GM21526 (cell line): ENCODE data around the gene SSX4.
"Not testable (repeated sequence)": the region's sequence is repeated elsewhere in the genome, so short reads cannot be mapped to it uniquely, and the experiment has no call there.

Experiments used
- ATAC-seq: cut with Tn5 transposase; IDR thresholded peaks from one replicate; pipeline ENCODE4 v1.9.1; 2021; ENCODE audit warnings: moderate library complexity; ENCODE audit not compliant: unreplicated experiment, low FRiP score

SSX4 gene, protein sequence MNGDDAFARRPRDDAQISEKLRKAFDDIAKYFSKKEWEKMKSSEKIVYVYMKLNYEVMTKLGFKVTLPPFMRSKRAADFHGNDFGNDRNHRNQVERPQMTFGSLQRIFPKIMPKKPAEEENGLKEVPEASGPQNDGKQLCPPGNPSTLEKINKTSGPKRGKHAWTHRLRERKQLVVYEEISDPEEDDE

DNA sequence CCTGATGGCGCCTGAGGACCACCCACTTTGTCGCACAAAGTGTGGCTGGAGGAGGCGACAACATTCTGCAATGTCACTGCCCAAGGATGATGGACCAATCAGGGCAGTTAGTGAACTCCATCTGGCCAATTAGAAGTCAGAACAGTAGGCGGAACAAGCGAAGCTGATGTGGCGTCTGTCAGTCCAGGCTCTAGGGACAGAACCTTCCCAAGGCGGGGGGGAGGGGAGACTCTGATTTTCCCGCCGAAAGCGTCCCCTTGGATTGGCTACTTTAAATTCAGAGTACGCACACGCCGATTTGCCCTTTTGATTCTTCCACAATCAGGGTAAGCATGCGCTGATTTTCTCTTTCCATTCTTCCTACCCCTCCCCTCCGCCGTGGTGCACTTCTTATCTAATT lies at the start of gene SSX4:
TSS of gene SSX4 (plus strand) at position 301 of the 400 bp plus-strand sequence. CDS start 515 bp downstream, outside the sequence.
- ATAC-seq: not testable (repeated sequence)

DNA sequence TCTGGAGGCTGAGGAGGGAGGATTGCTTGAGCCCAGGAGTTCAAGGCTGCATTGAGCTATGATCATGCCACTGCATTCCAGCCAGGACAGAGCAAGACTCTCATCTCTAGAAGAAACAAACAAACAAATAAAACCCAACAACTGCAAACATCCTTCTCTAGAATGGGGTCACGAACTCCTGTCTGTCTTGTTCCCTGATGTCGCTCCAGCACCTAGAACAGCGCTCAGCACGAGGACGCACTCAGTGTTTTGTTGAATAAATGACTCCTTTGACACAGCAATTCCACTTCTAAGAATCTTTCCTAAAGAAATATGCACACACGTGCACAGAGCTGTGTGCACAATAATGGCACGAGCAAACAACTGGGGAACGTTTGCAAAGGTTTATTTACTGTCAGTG lies 37.3 kb upstream of the SSX4 start:
- not testable (repeated sequence) for ATAC-seq

DNA sequence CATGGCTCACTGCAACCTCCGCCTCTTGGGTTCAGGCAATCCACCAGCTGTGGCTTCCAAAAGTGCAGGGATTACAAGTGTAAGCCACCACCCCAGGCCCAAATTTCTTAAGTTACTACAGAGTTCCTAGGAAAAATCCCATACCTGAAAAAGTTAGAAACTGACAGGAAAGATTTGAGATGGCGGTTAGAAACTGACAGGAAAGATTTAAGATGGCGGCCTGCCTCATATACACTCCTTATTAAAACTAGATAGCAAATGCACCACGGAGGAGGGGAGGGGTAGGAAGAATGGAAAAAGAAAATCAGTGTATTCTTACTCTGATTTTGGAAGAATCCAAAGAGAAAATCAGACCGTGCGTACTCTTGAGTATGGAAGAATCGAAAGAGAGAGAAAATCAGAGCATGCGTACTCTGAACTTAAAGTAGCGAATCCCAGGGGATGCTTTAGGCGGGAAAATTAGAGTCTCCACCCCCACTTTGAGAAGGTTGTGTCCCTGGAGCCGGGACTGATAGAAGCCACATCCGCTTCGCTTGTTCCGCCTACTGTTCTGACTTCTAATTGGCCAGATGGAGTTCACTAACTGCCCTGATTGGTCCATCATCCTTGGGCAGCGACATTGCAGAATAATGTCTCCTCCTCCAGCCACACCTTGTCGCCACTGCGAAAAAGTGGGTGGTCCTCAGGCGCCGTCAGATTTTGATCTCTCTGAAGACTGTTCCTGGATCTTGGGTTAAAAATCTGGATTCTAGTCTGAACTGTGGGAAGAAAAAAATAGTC lies 26.8 kb upstream of the SSX4 start, which contains the start of gene SSX3:
TSS of gene SSX3 (minus strand) at position 389 of the 780 bp plus-strand sequence. CDS start 1,454 bp downstream, outside the sequence.
- not testable (repeated sequence) for ATAC-seq

DNA sequence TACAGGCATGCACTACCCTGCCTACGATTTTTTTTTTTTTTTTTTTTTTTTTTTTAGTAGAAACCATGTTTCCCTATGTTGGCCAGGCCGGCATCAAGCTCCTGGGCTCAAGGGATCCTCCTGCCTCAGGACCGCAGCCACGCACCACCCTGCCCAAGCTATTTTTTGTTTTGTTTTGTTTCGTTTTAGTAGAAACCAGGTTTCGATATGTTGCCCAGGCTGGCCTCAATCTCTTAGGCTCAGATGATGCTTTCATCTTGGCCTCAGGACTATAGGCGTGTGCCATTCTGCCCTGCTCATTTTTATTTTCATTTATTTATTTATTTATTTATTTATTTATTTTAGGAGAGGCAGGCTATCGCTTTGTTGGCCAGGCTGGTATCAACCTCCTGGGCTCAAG lies 25.7 kb upstream of the SSX4 start:
- ATAC-seq: no peak

DNA sequence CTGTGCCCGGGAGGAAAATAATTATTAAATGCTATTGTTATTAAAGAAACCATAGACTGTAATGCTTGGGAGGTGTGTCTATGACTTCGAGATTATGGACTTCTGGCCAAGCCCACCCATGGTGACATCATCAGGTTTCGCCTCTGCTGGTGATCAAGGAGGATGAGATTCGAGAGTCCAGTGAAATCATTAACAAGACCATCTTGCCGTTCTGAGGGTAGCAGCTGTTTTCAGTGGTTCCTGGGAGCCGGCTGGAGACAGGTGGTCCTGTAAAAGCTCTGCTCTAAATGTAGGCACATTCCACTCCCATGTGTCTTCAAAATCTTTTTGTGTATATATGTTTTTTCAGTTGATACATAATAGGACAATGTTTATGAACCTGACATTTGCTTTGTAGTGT lies 24.1 kb upstream of the SSX4 start:
- ATAC-seq: not testable (repeated sequence)

DNA sequence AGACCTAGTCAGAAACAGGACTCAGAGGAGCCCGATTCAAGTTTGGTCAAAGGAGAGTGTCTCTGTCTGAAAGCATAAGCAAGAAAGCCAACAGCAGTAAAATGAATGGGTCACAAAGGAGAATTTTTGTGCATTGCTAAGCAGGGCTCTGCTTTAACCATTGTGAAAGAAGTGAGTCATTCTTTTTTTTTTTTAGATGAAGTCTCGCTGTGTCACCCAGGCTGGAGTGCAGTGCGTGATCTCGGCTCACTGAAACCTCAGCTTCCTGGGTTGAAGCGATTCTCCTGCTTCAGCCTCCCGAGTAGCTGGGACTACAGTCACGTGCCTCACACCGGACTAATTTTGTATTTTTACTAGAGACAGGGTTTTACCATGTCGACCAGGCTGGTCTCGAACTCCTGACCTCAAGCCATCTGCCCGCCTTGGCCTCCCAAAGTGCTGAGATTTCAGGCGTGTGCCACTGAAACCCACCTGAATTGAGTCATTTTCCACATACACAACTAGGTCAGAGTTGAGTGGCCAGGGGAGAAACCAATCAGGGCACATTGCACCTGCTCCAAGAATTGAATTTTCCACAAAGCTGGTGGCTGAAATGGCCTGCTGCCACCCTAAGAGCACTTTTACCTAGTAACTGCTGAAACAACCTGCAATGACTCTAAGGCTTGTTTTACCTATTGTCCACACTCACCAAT lies 15.5 kb upstream of the SSX4 start:
- ATAC-seq: not testable (repeated sequence)

DNA sequence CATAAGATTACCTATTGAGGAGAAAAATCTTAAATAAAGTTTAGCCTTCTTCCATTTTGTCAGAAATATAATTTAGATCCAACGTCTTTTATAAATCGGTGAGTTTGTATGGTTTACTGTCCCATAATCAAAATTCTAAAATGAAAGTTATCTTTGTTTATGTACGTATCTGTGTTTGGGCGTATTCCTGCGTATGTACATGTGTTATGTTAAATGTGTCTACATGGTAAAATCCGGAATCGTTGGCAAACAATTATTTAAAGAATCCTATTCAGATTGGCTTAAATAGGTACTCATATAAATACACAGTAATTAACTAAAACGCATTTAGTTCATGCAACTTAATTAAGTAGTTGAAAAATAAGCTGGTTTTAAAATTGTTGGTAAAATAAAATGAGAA lies 12.9 kb upstream of the SSX4 start:
- not testable (repeated sequence) for ATAC-seq

- ATAC-seq: not testable (repeated sequence)
These were observed 13.6 kb downstream of the SSX4 start for GRCh38 chrX:48396931-48397330.

GRCh38 chrX:48397825-48398224 lies 14.5 kb downstream of the SSX4 start:
- not testable (repeated sequence) for ATAC-seq

DNA sequence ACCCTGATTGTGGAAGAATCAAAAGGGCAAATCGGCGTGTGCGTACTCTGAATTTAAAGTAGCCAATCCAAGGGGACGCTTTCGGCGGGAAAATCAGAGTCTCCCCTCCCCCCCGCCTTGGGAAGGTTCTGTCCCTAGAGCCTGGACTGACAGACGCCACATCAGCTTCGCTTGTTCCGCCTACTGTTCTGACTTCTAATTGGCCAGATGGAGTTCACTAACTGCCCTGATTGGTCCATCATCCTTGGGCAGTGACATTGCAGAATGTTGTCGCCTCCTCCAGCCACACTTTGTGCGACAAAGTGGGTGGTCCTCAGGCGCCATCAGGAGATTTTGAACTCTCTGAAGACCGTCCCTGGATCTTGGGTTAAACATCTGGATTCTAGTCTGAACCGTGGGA lies 28.5 kb downstream of the SSX4 start, which contains the start of gene SSX4B:
TSS of gene SSX4B (minus strand) at position 101 of the 400 bp plus-strand sequence. CDS start 588 bp downstream, outside the sequence.
- ATAC-seq: not testable (repeated sequence)

DNA sequence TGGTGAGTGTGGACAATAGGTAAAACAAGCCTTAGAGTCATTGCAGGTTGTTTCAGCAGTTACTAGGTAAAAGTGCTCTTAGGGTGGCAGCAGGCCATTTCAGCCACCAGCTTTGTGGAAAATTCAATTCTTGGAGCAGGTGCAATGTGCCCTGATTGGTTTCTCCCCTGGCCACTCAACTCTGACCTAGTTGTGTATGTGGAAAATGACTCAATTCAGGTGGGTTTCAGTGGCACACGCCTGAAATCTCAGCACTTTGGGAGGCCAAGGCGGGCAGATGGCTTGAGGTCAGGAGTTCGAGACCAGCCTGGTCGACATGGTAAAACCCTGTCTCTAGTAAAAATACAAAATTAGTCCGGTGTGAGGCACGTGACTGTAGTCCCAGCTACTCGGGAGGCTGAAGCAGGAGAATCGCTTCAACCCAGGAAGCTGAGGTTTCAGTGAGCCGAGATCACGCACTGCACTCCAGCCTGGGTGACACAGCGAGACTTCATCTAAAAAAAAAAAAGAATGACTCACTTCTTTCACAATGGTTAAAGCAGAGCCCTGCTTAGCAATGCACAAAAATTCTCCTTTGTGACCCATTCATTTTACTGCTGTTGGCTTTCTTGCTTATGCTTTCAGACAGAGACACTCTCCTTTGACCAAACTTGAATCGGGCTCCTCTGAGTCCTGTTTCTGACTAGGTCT lies 43.8 kb downstream of the SSX4 start:
- not testable (repeated sequence) for ATAC-seq

DNA sequence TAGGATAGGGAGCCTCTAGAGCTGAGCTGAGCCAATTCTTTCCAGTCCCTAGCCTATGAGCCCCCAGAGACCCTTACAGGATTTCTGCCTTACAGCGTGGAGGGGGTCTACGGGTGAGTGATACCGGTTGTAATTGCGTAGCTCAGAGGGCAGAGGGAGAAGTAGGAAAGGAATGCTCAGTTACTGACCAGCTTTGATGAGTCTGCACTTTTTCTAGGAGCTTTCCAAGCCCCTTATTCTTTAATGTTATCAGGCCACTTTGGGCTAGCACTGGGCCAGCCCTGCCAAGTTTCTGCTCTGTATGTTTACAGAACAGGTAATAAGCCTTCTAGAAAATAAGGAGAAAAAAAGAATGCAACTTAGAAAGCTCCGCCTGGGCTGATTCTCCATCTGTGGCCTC lies 46.3 kb downstream of the SSX4 start:
- not testable (repeated sequence) for ATAC-seq

DNA sequence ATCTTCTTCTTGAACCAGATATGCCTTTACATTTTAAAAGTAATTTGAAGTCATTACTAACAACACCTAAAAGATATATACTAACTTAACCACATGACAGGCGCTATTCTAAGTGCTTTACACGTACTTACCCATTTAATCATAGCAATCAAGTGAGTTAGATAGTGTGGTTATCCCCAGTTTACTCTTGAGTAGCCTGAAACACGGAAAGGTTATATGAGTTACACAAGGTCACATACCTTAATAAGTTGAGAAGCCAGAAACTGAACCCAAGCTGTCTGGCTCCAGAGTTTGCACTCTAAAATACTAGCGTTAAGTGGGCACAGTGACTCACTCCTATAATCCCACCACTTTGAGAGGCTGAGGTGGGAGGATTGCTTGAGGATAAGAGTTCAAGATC lies 46.8 kb downstream of the SSX4 start:
- not testable (repeated sequence) for ATAC-seq

DNA sequence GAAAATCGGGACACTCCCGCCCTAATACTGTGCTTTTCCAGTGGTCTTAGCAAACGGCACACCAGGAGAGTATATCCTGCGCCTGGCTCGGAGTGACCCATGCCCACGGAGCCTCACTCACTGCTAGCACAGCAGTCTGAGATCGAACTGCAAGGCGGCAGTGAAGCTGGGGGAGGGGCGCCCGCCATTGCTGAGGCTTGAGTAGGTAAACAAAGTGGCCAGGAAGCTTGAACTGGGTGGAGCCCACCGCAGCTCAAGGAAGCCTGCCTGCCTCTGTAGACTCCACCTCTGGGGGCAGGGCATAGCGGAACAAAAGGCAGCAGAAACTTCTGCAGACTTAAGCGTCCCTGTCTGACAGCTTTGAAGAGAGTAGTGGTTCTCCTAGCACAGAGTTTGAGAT lies 50.4 kb downstream of the SSX4 start:
- ATAC-seq: not testable (repeated sequence)
